Tibial nerve (tissue), 3 donors: ENCODE data around the gene GAST.

Source experiments
- POLR2A ChIP-seq, 2 donors: fragments of 450-650 bp; IDR thresholded peaks; one replicate each; pipeline ENCODE4 v1.6.1; 2017; ENCODE audit warnings: antibody characterized with exemption in 2 of 2, mild to moderate bottlenecking in 2 of 2, moderate library complexity in 2 of 2
- TF ChIP-seq, protein P1 (sequence below), 5 experiments: fragments of 200-600 bp in 3 of 5; fragments of 450-650 bp in 2 of 5; sonication (generic) in 3 of 5; IDR thresholded peaks; one replicate each; pipeline ENCODE4 v1.5.1; 2016 to 2019; ENCODE audit warnings: antibody characterized with exemption in 5 of 5, mild to moderate bottlenecking in 3 of 5, moderate library complexity in 2 of 5

DNA sequence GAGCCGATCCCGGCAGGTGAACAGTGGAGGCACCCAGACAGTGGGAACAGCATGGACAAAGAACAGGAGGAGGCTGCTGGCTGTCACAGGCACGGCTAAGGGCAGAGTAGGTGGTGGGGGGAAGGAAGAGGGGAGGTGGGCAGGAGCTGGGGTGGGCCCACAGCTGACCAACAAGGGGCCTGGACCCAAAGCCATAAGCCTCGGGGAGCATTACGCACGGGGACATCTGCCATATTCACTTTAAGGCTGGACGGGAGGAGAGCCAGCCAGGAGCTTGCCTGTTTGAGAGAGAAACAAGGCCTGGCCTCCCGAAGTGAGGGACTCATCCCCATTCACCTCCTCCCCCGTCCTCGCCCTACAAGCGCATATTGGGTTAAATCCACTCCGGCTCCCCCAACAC is 41.9 kb downstream of the GAST start:
- TF ChIP-seq POLR2A (IDR thresholded peaks at IDR 0.05): no peak
- TF ChIP-seq, protein P1, sequence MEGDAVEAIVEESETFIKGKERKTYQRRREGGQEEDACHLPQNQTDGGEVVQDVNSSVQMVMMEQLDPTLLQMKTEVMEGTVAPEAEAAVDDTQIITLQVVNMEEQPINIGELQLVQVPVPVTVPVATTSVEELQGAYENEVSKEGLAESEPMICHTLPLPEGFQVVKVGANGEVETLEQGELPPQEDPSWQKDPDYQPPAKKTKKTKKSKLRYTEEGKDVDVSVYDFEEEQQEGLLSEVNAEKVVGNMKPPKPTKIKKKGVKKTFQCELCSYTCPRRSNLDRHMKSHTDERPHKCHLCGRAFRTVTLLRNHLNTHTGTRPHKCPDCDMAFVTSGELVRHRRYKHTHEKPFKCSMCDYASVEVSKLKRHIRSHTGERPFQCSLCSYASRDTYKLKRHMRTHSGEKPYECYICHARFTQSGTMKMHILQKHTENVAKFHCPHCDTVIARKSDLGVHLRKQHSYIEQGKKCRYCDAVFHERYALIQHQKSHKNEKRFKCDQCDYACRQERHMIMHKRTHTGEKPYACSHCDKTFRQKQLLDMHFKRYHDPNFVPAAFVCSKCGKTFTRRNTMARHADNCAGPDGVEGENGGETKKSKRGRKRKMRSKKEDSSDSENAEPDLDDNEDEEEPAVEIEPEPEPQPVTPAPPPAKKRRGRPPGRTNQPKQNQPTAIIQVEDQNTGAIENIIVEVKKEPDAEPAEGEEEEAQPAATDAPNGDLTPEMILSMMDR (IDR thresholded peaks at IDR 0.05): no peak
